SK-N-SH treated with all-trans-retinoic acid at 6 μM for 48 hours (cell line): Measurements from ENCODE around the gene APOA4.

Experiments used
- ARNTL ChIP-seq: fragments of 450-650 bp; formaldehyde crosslinking; IDR thresholded peaks from 2 replicates; pipeline ENCODE4 v1.5.0; 2020; ENCODE audit warnings: low read depth, mild to moderate bottlenecking, moderate library complexity, borderline replicate concordance
- BACH2 ChIP-seq: fragments of 250-450 bp; sonication (Bioruptor Pico); IDR thresholded peaks from 2 replicates; pipeline ENCODE4 v1.9.0; 2021; ENCODE audit warnings: mild to moderate bottlenecking, borderline replicate concordance
- CREB5 ChIP-seq: fragments of 250-450 bp; sonication (Bioruptor Pico); IDR thresholded peaks from 2 replicates; pipeline ENCODE4 v1.5.1; 2020; ENCODE audit warnings: low read depth, mild to moderate bottlenecking, moderate library complexity
- CSDC2 ChIP-seq: fragments of 250-450 bp; sonication (Bioruptor Pico); IDR thresholded peaks from 2 replicates; pipeline ENCODE4 v1.5.0; 2020; ENCODE audit warnings: mild to moderate bottlenecking, moderate library complexity
- GLIS3 ChIP-seq: fragments of 250-450 bp; sonication (Bioruptor Pico); IDR thresholded peaks from 2 replicates; pipeline ENCODE4 v1.5.0; 2020; ENCODE audit warnings: mild to moderate bottlenecking, moderate library complexity
- PATZ1 ChIP-seq: fragments of 250-450 bp; sonication (Bioruptor Pico); IDR thresholded peaks from 2 replicates; pipeline ENCODE4 v1.8.0; 2020; ENCODE audit warnings: mild to moderate bottlenecking, moderate library complexity, borderline replicate concordance
- RARB ChIP-seq: fragments of 250-450 bp; sonication (Bioruptor Pico); IDR thresholded peaks from 2 replicates; pipeline ENCODE4 v1.8.0; 2021; ENCODE audit warnings: mild to moderate bottlenecking, moderate library complexity
- SNAI2 ChIP-seq: fragments of 250-450 bp; sonication (Bioruptor Pico); IDR thresholded peaks from 2 replicates; pipeline ENCODE4 v1.5.0; 2020; ENCODE audit warnings: mild to moderate bottlenecking, moderate library complexity
- TCF4 ChIP-seq: fragments of 250-450 bp; sonication (Bioruptor Pico); IDR thresholded peaks from 2 replicates; pipeline ENCODE4 v1.8.0; 2021; ENCODE audit warnings: mild to moderate bottlenecking, moderate library complexity, borderline replicate concordance
- TOX ChIP-seq: fragments of 250-450 bp; sonication (Bioruptor Pico); IDR thresholded peaks from 2 replicates; pipeline ENCODE4 v1.8.0; 2021; ENCODE audit warnings: mild to moderate bottlenecking, moderate library complexity, borderline replicate concordance
- ZC3H10 ChIP-seq: fragments of 250-450 bp; sonication (Bioruptor Pico); IDR thresholded peaks from 2 replicates; pipeline ENCODE4 v1.5.1; 2021; ENCODE audit warnings: mild to moderate bottlenecking, moderate library complexity
- ZNF70 ChIP-seq: fragments of 450-650 bp; formaldehyde crosslinking; IDR thresholded peaks from 2 replicates; pipeline ENCODE4 v1.5.0; 2020; ENCODE audit warnings: mild to moderate bottlenecking, moderate library complexity
- ZNF8 ChIP-seq: fragments of 450-650 bp; formaldehyde crosslinking; IDR thresholded peaks from 2 replicates; pipeline ENCODE4 v1.5.0; 2020; ENCODE audit warnings: mild to moderate bottlenecking, moderate library complexity

GRCh38 chr11:116842117-116842516 lies 19.0 kb upstream of the APOA4 start:
- TF ChIP-seq CREB5 (CRISPR knock-in tag) (no peak), RARB (CRISPR knock-in tag) (no peak), ZNF70 (CRISPR knock-in tag) (no peak), CSDC2 (CRISPR knock-in tag) (no peak), SNAI2 (CRISPR knock-in tag) (no peak), TCF4 (CRISPR knock-in tag) (no peak), ARNTL (CRISPR knock-in tag) (no peak), ZNF8 (no peak), PATZ1 (CRISPR knock-in tag) (no peak), GLIS3 (CRISPR knock-in tag) (no peak), TOX (CRISPR knock-in tag) (no peak), ZC3H10 (CRISPR knock-in tag) (no peak), BACH2 (no peak)
